Endometrial microvascular endothelial cells (primary cell): ENCODE data around the gene JUN. TPM values are rescaled to one million over a fixed set of nuclear protein-coding genes. Genes with fewer than 3 reads are reported as not detected.
"Not testable (repeated sequence)": the region's sequence is repeated elsewhere in the genome, so short reads cannot be mapped to it uniquely, and the experiment has no call there.

ENCODE experiments used
- in situ Hi-C: cut with HindIII; loops from 2 replicates; pipeline ENCODE4 v1.10.0; 2017; ENCODE audit warnings: low sequenced_read_pairs, low pct_unique_long_range_greater_than_20kb; ENCODE audit errors: inconsistent ontology term
- total RNA-seq: library from RNA; depleted of rRNA; stranded (reverse); fragments of >200 nt; gene quantifications from one replicate; pipeline ENCODE4 v1.2.3, GENCODE V29; 2015; ENCODE audit errors: inconsistent ontology term

JUN gene
- total RNA-seq, 1 donor from 2014 or later, result 117 TPM

- in situ Hi-C loops, result no loop called here
Observed at GRCh38 chr1:58811303-58811702, 27.5 kb upstream of the JUN start.

- in situ Hi-C loops, result no loop called here
Observed at GRCh38 chr1:58809325-58810010, 25.6 kb upstream of the JUN start.

- in situ Hi-C loops, result no loop called here
Observed at GRCh38 chr1:58808077-58808476, 24.2 kb upstream of the JUN start.

DNA sequence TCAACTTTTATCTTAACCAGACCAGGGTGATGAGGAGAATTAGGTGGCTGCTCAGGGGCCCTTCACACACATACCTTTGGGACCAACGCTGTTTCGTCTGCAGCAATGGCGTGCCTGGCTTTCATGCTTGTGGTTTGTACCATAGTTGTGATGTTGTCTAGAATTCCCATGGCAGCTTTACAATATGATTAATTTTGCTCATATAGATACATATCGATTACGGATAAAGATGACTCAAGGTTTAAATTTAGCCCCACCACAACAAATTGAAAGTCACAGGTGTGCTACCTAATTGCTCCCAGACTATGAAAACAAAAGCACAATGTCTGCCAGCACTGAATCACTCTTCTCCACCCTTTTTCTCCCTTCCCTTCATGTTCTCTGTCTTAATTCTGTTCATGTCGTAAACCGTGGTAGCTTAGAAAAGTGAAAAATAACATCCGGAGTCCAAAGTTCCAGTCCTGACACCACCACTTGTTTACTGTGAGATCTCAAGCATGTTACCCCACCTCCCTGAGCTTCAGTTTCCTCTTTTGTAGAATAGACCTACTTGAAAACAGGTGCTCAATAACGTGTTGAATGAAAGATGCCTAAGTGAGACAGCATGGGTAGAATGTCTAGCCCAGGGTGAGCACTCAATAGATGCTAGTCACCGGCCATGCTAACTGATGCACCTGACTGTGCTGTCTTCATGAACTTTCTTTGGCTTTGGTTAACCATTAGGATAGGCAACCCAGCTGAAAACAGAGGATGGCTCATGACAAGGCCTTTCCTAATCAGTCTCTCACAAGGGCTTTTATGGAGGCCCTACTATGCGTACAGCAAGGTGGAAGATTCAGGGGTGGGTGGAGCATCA lies 22.1 kb upstream of the JUN start:
- in situ Hi-C loops, result no loop called here

GRCh38 chr1:58804853-58805565 lies 21.2 kb upstream of the JUN start:
- in situ Hi-C loops, result no loop called here

GRCh38 chr1:58803858-58804257 lies 20.0 kb upstream of the JUN start:
- in situ Hi-C loops, result no loop called here

DNA sequence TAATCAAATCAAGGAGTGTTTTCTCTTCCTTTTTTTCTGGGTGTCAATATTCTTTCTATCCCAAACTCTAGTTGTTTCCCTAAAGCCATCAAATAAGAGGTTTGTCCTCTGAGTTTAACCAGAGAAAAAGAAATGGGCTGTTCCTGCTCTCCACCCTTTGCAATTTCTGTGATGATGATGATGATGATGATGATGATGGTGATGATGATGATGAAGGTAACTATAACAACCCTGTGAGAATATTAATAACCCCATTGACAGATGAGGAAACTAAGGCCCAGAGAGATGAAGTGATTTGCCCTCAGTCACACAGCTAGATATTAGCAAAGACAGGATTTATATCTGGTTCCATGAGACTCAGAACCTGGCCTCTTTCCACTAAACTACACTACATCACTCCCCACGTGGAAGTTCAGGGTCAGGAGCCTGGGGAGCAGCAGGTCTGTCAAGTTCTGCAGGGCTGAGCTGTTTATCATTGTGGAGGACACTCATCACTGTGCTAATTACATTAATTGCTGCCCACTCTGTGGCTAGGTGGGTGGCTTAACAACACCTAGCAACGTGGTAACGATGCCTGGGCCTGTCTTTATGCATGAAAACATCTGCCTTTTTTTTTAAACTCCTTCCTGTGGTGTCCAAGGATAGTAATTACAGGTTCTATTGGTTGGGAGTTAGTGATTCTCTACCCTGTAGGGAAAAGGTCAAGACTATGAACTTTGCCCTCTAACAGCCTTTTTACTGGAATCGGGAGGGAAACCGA lies 19.0 kb upstream of the JUN start:
- in situ Hi-C loops, result no loop called here

DNA sequence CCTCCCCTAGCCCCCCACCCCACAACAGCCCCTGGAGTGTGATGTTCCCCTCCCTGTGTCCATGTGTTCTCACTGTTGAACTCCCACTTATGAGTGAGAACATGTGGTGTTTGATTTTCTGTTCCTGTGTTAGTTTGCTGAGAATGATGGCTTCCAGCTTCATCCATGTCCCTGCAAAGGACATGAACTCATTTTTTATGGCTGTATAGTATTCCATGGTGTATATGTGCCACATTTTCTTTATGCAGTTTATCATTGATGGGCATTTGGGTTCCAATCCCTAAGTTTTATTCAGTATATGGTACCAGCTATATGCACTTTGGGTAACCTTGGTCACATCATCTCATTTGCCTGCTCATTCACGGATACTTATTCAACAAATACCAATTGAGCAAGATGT lies 17.4 kb upstream of the JUN start:
- in situ Hi-C loops, result not testable (repeated sequence)

- in situ Hi-C loops, result no loop called here
Observed at GRCh38 chr1:58799650-58800049, 15.8 kb upstream of the JUN start.

- in situ Hi-C loops, result no loop called here
Observed at GRCh38 chr1:58798910-58799442, 15.1 kb upstream of the JUN start.

DNA sequence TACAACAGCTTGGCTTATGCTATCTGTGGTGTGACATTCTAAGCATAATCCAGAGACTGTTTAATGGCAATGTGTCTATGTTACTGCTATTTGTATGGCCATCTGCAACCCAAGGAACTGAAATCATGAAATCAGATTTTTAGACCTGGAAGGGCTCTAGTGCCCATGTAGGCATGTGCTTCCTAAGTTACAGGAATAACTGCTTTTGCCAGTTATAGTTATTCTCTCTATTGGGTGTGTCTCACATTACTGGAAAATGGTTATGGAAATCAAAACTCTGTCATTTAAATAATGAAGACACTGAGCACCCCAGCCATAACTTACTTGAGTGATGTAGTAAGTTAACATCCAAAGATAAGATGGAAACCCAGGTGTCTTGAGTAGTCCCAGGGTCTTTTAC lies 12.6 kb upstream of the JUN start:
- in situ Hi-C loops, result no loop called here

GRCh38 chr1:58794585-58794984 lies 10.7 kb upstream of the JUN start:
- in situ Hi-C loops, result no loop called here

GRCh38 chr1:58792846-58793245 lies 9.0 kb upstream of the JUN start:
- in situ Hi-C loops, result no loop called here

- in situ Hi-C loops, result no loop called here
Observed at GRCh38 chr1:58791106-58791505, 7.3 kb upstream of the JUN start.

- in situ Hi-C loops, result loop anchor here (5.0 kb wide), 1 partner anchor 62 kb away; no protein-coding TSS in a partner anchor
Observed at GRCh38 chr1:58789996-58790660, 6.3 kb upstream of the JUN start.

DNA sequence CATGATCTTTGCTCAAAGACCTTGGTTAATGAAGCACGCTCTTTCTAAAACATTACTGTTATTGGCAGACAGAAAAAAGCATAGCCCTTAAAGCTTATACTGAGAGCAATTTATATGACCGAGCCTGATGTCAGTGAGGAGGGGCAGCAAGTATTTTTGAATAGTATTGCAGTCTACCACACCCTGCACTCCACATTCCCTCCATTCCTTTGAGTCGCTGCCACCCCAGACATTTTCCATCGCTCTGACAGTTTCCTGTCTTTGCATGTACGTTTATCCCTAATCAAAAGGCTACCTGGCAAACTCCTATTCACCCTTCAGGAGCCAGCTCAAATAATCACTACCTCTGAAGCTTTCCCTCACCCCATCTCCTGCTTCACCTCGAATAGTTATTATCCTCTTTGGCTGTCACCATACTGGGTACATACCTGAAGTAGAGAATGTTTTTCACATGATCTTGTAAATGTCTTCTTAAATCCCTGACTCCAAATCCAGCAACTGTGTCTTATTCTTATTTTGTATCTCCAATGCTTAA lies 5.5 kb upstream of the JUN start:
- in situ Hi-C loops, result loop anchor here (5.0 kb wide), 1 partner anchor 63 kb away; no protein-coding TSS in a partner anchor

DNA sequence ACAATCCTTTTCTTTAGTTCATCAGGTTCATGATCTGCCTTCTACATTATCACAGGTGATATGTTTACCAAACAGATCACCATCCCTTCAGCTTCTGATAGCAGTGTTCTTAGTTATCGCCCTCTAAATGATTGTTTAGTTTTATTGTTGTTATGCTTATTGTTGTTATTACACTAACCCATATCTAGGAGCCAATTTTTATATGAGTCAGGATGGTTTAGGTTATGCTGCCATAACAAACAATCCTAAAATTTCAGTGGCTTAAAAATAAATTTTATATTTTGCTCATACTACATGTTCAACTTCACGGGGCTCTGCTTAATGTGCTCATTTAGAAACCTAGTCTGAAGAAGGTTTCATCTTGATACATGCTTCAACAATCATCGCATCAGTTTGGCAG lies 4.4 kb upstream of the JUN start:
- in situ Hi-C loops, result loop anchor here (5.0 kb wide), 1 partner anchor 64 kb away; no protein-coding TSS in a partner anchor

DNA sequence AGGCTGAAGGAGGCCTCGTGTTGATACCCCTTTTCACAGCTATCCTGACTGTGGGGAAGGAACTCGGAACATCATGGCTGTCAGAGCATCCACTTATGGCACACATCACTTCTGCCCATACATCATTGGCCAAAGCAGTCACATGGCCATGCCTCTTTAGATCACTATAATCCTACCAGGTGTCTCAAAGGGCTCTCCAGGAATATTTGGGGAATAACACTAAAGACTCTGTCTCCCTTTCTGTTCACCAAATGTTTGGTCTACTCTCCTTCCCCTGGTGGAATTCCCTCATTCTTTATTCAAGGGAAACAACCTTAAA lies 3.0 kb upstream of the JUN start:
- in situ Hi-C loops, result loop anchor here (5.0 kb wide), 1 partner anchor 65 kb away; no protein-coding TSS in a partner anchor
